ENCODE measurements around the gene PTPN21. TPM values are rescaled to one million over a fixed set of nuclear protein-coding genes. Genes with fewer than 3 reads are reported as not detected.
A peak's percentile ranks its signal among the peaks of the same experiment; 100 is the strongest.

The PTPN21 gene
- total RNA-seq, 4 donors from 2014 or later: 27.8 to 38.5 (median 28.9) TPM

GRCh38 chr14:88504602-88505001 is 50.2 kb downstream of the PTPN21 start:
- DNase-seq: no peak
- Histone ChIP-seq H3K4me3 (no peak overlapping the region), H3K27ac (peak overlapping the region in 2 of 4 donors; percentile 35 to 44), H3K4me1 (peaks cover 0 to 14% (median 2%) of the 10 kb centered on the region in 4 donors), H3K27me3 (no peaks in the 10 kb centered on the region), H3K36me3 (peaks cover 0 to 21% (median 8%) of the 10 kb centered on the region in 4 donors), H3K9me3 (no peaks in the 10 kb centered on the region)
- WGBS, 2 donors (ENCODE audit: low coverage in 1 of 2): 67 to 77% methylated on average over 2 of the region's 2 CpGs
- intact Hi-C loops (cut with DNase I; ENCODE audit: low total_unique reads) (no loop called here), in situ Hi-C loops (cut with MboI; ENCODE audit: low pct_ligation_motif_present in 1 of 4, low pct_unique_long_range_greater_than_20kb in 1 of 4, low sequenced_read_pairs in 3 of 4) (no loop called here)
- no peak for TF ChIP-seq EP300 (IDR thresholded peaks at IDR 0.05; ENCODE audit: low read depth)
- no peak for TF ChIP-seq POLR2AphosphoS5 (IDR thresholded peaks at IDR 0.05)
- no peak for TF ChIP-seq CTCF (IDR thresholded peaks at IDR 0.05)
- TF ChIP-seq POLR2A (IDR thresholded peaks at IDR 0.05): no peak

- Histone ChIP-seq H3K4me1 (peaks cover 0 to 14% (median 2%) of the 10 kb centered on the region in 4 donors), H3K36me3 (peaks cover 0 to 26% (median 8%) of the 10 kb centered on the region in 4 donors), H3K27ac (peak overlapping the region in 2 of 4 donors; percentile 35 to 44), H3K4me3 (no peak overlapping the region), H3K9me3 (no peaks in the 10 kb centered on the region), H3K27me3 (no peaks in the 10 kb centered on the region)
- no peak for DNase-seq
- TF ChIP-seq POLR2AphosphoS5 (IDR thresholded peaks at IDR 0.05) (no peak), EP300 (IDR thresholded peaks at IDR 0.05; ENCODE audit: low read depth) (no peak), CTCF (IDR thresholded peaks at IDR 0.05) (no peak), POLR2A (IDR thresholded peaks at IDR 0.05) (no peak)
- WGBS, 2 donors (ENCODE audit: low coverage in 1 of 2): 58 to 60% methylated on average over 2 of the region's 2 CpGs
- in situ Hi-C loops (cut with MboI; ENCODE audit: low pct_ligation_motif_present in 1 of 4, low pct_unique_long_range_greater_than_20kb in 1 of 4, low sequenced_read_pairs in 3 of 4): no loop called here
- intact Hi-C loops (cut with DNase I; ENCODE audit: low total_unique reads): no loop called here
Measured at GRCh38 chr14:88503754-88504406, 50.9 kb downstream of the PTPN21 start.

- Histone ChIP-seq H3K4me1 (peaks cover 0 to 14% (median 2%) of the 10 kb centered on the region in 4 donors), H3K27me3 (no peaks in the 10 kb centered on the region), H3K9me3 (no peaks in the 10 kb centered on the region), H3K36me3 (peaks cover 0 to 26% (median 8%) of the 10 kb centered on the region in 4 donors), H3K4me3 (no peak overlapping the region), H3K27ac (no peak overlapping the region)
- intact Hi-C loops (cut with DNase I; ENCODE audit: low total_unique reads): no loop called here
- in situ Hi-C loops (cut with MboI; ENCODE audit: low pct_ligation_motif_present in 1 of 4, low pct_unique_long_range_greater_than_20kb in 1 of 4, low sequenced_read_pairs in 3 of 4): no loop called here
- TF ChIP-seq POLR2A (IDR thresholded peaks at IDR 0.05): no peak
- TF ChIP-seq POLR2AphosphoS5 (IDR thresholded peaks at IDR 0.05): no peak
- no peak for TF ChIP-seq EP300 (IDR thresholded peaks at IDR 0.05; ENCODE audit: low read depth)
- no peak for TF ChIP-seq CTCF (IDR thresholded peaks at IDR 0.05)
- DNase-seq: no peak
- 79 to 80% methylated on average over 4 of the region's 4 CpGs for WGBS, 2 donors (ENCODE audit: low coverage in 1 of 2)
Measured at GRCh38 chr14:88502740-88503139, 52.1 kb downstream of the PTPN21 start.

- in situ Hi-C loops (cut with MboI; ENCODE audit: low pct_ligation_motif_present in 1 of 4, low pct_unique_long_range_greater_than_20kb in 1 of 4, low sequenced_read_pairs in 3 of 4) (no loop called here), intact Hi-C loops (cut with DNase I; ENCODE audit: low total_unique reads) (no loop called here)
- Histone ChIP-seq H3K9me3 (no peaks in the 10 kb centered on the region), H3K27me3 (no peaks in the 10 kb centered on the region), H3K4me3 (no peak overlapping the region), H3K27ac (no peak overlapping the region), H3K36me3 (peaks cover 0 to 36% (median 8%) of the 10 kb centered on the region in 4 donors), H3K4me1 (peaks cover 0 to 14% (median 2%) of the 10 kb centered on the region in 4 donors)
- TF ChIP-seq CTCF (IDR thresholded peaks at IDR 0.05) (no peak), POLR2AphosphoS5 (IDR thresholded peaks at IDR 0.05) (no peak), POLR2A (IDR thresholded peaks at IDR 0.05) (no peak), EP300 (IDR thresholded peaks at IDR 0.05; ENCODE audit: low read depth) (no peak)
- 89 to 93% methylated on average over 2 of the region's 2 CpGs for WGBS, 2 donors (ENCODE audit: low coverage in 1 of 2)
- no peak for DNase-seq
Measured at GRCh38 chr14:88500611-88501010, 54.2 kb downstream of the PTPN21 start.
